HepG2 (cell line): Measurements from ENCODE around the gene GDE1. TPM values are rescaled to one million over a fixed set of nuclear protein-coding genes. Genes with fewer than 3 reads are reported as not detected.

Experiments used
- ATAD3A ChIP-seq: sonication (generic); formaldehyde crosslinking; IDR thresholded peaks from 2 replicates; pipeline ENCODE4 v1.4.0; 2020; ENCODE audit warnings: missing genetic modification reagents
- CERS6 ChIP-seq: sonication (generic); formaldehyde crosslinking; IDR thresholded peaks from 2 replicates; pipeline ENCODE4 v1.5.0; 2020; ENCODE audit warnings: missing genetic modification reagents
- CREB1 ChIP-seq, 2 experiments: fragments of 450-650 bp in 1 of 2; IDR thresholded peaks; 2 replicates each; pipeline ENCODE4 v1.6.1; 2016 to 2017; ENCODE audit warnings: control low read depth in 1 of 2, mild to moderate bottlenecking in 1 of 2, missing compliant biosample characterization in 1 of 2, missing genetic modification characterization in 1 of 2
- CREM ChIP-seq, 2 experiments: sonication (generic) in 1 of 2; formaldehyde crosslinking in 1 of 2; IDR thresholded peaks; 2 replicates each; pipeline versions ENCODE4 v1.4.0 to v1.6.1; 2016 to 2020; ENCODE audit warnings: antibody characterized with exemption in 1 of 2, mild to moderate bottlenecking in 1 of 2, missing genetic modification reagents in 1 of 2
- FOSL2 ChIP-seq: sonication (generic); formaldehyde crosslinking; IDR thresholded peaks from 2 replicates; pipeline ENCODE4 v1.4.0; 2020; ENCODE audit warnings: missing genetic modification reagents
- GRHL1 ChIP-seq: sonication (generic); formaldehyde crosslinking; conservative IDR thresholded peaks from 2 replicates; pipeline ENCODE4 v1.8.0; 2022; ENCODE audit warnings: missing genetic modification reagents
- HDAC6 ChIP-seq: fragments of 200-600 bp; sonication (generic); IDR thresholded peaks from 2 replicates; pipeline ENCODE4 v1.7.0; 2017; ENCODE audit warnings: mild to moderate bottlenecking, antibody characterized with exemption, low read length, low read depth
- HOXA3 ChIP-seq: sonication (generic); formaldehyde crosslinking; IDR thresholded peaks from 2 replicates; pipeline ENCODE4 v1.5.0; 2020; ENCODE audit warnings: missing genetic modification reagents
- IKZF1 ChIP-seq: fragments of 450-650 bp; IDR thresholded peaks from 2 replicates; pipeline ENCODE4 v1.7.1; 2016
- JUN ChIP-seq: sonication (generic); formaldehyde crosslinking; IDR thresholded peaks from 2 replicates; pipeline ENCODE4 v1.4.0; 2020; ENCODE audit warnings: mild to moderate bottlenecking, missing genetic modification reagents
- MATR3 ChIP-seq: sonication (generic); formaldehyde crosslinking; IDR thresholded peaks from 2 replicates; pipeline ENCODE4 v1.4.0; 2020; ENCODE audit warnings: missing genetic modification reagents
- MBD4 ChIP-seq: IDR thresholded peaks from 2 replicates; pipeline ENCODE4 v1.6.1; 2012; ENCODE audit warnings: low read length, inconsistent platforms, borderline replicate concordance
- MNT ChIP-seq: fragments of 450-650 bp; IDR thresholded peaks from 2 replicates; pipeline ENCODE4 v1.6.1; 2016
- SNAI1 ChIP-seq: sonication (generic); formaldehyde crosslinking; IDR thresholded peaks from 2 replicates; pipeline ENCODE4 v1.5.0; 2020; ENCODE audit warnings: mild to moderate bottlenecking, missing genetic modification reagents, borderline replicate concordance
- SRSF1 ChIP-seq: fragments of 200-400 bp; formaldehyde crosslinking; optimal IDR thresholded peaks from 2 replicates; pipeline ENCODE3; 2017; ENCODE audit warnings: mild to moderate bottlenecking, low read depth, low read length, moderate library complexity
- TSC22D2 ChIP-seq: sonication (generic); formaldehyde crosslinking; IDR thresholded peaks from 2 replicates; pipeline ENCODE4 v1.5.1; 2020; ENCODE audit warnings: missing genetic modification reagents, mild to moderate bottlenecking, borderline replicate concordance
- ZBTB49 ChIP-seq: sonication (generic); formaldehyde crosslinking; IDR thresholded peaks from 2 replicates; pipeline ENCODE4 v1.4.0; 2020; ENCODE audit warnings: missing genetic modification reagents, borderline replicate concordance
- ZNF75D ChIP-seq: sonication (generic); formaldehyde crosslinking; IDR thresholded peaks from 2 replicates; pipeline ENCODE4 v1.8.1; 2023; ENCODE audit warnings: missing genetic modification reagents, mild to moderate bottlenecking, borderline replicate concordance
- ZNF839 ChIP-seq: sonication (generic); formaldehyde crosslinking; IDR thresholded peaks from 2 replicates; pipeline ENCODE4 v1.4.0; 2020; ENCODE audit warnings: missing genetic modification reagents, mild to moderate bottlenecking, borderline replicate concordance
- ZNF891 ChIP-seq: sonication (generic); formaldehyde crosslinking; IDR thresholded peaks from 2 replicates; pipeline ENCODE4 v1.5.0; 2020; ENCODE audit warnings: mild to moderate bottlenecking, missing genetic modification reagents
- polyA plus RNA-seq, 8 experiments: library from polyadenylated mRNA; depleted of rRNA in 3 of 8; stranded (reverse) in 7 of 8; unstranded in 1 of 8; fragments of >200 nt; fragmentation: Illumina TruSeq in 4 of 8; extraction: Trizol in 4 of 8; gene quantifications; 2 replicates each; pipeline versions ENCODE4 v1.2.1 to v1.2.3, GENCODE V29; 2011 to 2016; ENCODE audit warnings: low read depth in 4 of 8, missing spikeins in 1 of 8, mixed read lengths in 1 of 8; ENCODE audit not compliant: insufficient read depth in 1 of 8
- total RNA-seq, 5 experiments: library from RNA; depleted of rRNA; stranded (reverse); fragments of >200 nt; fragmentation: Illumina TruSeq; extraction: Trizol; gene quantifications; 2 replicates each; pipeline ENCODE4 v1.2.3, GENCODE V29; 2016; ENCODE audit warnings: low read depth in 1 of 5
- TF ChIP-seq, protein P1 (sequence below): IDR thresholded peaks from 2 replicates; pipeline ENCODE4 v1.6.1; 2016

GDE1 gene
- total and polyA plus RNA-seq, 2 of the 13 experiments (the other 11 are each of a cell fraction or from before 2014, with no cell fraction given): 35.9 to 59.0 TPM

GRCh38 chr16:19542138-19542821 lies 20.4 kb upstream of the GDE1 start (continued):
- TF ChIP-seq ZBTB49 (CRISPR knock-in tag) (no peak), ATAD3A (no peak), GRHL1 (CRISPR knock-in tag) (no peak), MNT (no peak), CREB1 (IDR thresholded peaks at IDR 0.05) (no peak), CREB1 (CRISPR knock-in tag; IDR thresholded peaks at IDR 0.05) (peak; percentile 85), IKZF1 (no peak), FOSL2 (CRISPR knock-in tag) (peak; percentile 95), JUN (CRISPR knock-in tag) (peak; percentile 43; the same call in 1 of the 2 replicates), ZNF75D (CRISPR knock-in tag) (no peak), HDAC6 (no peak), CREM (IDR thresholded peaks at IDR 0.05) (peak; percentile 88), CREM (CRISPR knock-in tag; IDR thresholded peaks at IDR 0.05) (no peak), ZNF839 (CRISPR knock-in tag) (no peak), MBD4 (peak; percentile 73; the same call in 1 of the 2 replicates), TSC22D2 (CRISPR knock-in tag) (peak; percentile 65; the same call in 1 of the 2 replicates), MATR3 (CRISPR knock-in tag) (no peak), HOXA3 (peak; percentile 53; the same call in 1 of the 2 replicates), ZNF891 (CRISPR knock-in tag) (no peak), SRSF1 (no peak), CERS6 (CRISPR knock-in tag) (no peak), SNAI1 (CRISPR knock-in tag) (no peak)
- TF ChIP-seq, protein P1, sequence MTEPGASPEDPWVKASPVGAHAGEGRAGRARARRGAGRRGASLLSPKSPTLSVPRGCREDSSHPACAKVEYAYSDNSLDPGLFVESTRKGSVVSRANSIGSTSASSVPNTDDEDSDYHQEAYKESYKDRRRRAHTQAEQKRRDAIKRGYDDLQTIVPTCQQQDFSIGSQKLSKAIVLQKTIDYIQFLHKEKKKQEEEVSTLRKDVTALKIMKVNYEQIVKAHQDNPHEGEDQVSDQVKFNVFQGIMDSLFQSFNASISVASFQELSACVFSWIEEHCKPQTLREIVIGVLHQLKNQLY (CRISPR knock-in tag): peak; percentile 100
